CD1c-positive myeloid dendritic cell (primary cell): ENCODE results near the gene ENTPD8.

Source experiments
- DNase-seq: peaks from one replicate; pipeline ENCODE4 v3.0.0-alpha.2; 2016; ENCODE audit errors: extremely low spot score

ENTPD8 gene

DNA sequence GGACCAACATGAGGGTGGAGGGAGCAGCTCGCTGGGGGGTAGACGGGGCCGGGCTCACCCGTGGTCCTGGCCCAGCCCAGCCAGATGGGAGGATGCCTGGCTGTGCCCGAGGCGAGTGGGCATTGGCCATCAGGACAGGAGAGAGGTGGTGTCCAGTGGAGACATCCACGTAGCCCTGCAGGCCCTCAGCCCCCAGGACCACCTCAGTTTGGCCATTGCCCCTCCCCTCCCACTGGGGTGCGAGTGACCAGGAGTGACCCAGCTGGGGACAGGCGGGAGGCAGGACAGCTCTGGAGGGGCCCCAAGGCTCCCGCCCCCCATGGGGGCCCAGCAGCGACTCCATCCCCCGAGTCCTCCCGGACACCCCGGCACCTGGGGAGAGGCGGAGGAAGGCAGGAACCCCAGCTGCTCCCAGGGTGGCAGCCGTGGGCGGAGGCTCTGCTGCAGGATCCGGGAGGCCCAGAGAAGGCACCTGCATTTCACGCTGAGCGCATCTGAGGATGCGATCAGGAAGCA is 9.7 kb downstream of the ENTPD8 start:
- DNase-seq = no peak

DNA sequence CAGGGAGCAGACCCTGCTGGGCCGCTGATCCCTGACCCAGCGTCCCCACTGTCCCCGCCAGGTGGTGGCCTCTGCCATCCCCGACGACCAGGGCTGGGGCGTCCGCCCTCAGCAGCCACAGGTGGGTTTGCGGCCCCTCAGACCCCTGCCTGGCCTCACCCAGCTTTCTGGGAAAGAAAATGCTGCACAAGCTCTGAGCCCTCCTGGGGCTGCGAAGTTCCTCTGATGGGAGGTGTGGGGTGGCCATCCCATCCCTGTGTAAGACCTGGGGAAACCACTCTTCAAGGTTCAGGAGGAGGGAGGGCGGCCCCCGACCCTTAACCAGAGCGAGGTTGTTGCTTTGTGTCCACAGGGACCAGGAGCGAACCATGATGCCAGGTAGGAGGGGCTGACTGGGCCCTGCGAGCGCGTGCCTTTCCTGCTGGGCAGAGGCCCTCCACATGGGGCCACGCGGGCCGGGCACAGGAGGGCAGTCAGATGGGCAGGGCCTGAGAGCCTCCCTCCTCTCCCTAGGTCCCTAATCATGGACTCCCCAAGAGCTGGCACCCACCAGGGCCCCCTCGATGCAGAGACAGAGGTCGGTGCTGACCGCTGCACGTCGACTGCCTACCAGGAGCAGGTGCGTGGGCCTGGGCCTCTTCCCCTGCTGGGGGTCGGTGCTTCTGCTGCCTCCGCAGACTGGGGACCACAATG is 10.3 kb downstream of the ENTPD8 start:
- no peak for DNase-seq

DNA sequence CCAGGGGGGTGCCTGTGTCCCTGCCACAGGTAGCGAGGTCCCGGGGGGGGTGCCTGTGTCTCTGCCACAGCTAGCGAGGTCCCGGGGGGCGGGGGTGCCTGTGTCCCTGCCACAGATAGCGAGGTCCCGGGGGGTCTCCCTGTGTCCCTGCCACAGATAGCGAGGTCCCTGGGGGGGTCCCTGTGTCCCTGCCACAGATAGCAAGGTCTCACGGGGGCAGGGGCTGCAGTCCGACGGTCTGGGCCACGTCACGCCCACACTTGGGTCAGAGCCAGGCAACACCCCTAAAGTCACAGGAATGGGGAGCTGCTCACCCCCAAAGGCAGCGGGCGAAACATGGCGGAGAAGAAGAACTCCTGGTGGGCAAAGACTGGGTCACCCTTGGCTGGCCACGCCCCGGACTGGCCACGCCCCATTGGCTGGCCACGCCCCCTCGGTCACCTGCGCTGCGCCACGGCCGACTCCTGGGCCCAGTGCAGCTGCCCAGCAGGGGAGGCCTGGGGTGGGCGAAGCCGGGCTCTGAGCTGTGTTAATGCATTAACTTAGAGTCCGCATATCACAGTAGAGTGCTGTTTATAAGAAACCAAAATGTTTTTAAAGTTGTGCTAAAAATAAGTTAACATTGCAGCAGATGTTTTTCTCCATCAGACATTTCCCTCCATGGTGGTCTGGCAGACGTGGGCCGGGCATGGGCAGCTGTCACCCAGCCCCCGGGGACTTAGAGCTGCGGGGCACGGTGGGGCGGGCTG is 11.0 kb downstream of the ENTPD8 start:
- no peak for DNase-seq

DNA sequence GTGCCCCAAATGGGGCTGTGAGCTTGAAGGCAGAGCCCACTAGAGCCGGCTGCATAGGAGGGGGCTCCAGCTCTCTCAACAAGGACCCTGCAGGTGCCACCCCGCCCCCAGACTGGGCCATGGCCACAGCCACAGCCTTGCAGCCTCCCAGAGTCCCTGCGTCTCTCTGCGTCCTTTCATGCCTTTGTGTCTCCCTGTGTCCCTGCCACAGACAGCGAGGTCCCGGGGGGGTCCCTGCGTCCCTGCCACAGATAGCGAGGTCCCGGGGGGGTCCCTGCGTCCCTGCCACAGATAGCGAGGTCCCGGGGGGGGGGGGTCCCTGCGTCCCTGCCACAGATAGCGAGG is 11.6 kb downstream of the ENTPD8 start:
- no peak for DNase-seq

DNA sequence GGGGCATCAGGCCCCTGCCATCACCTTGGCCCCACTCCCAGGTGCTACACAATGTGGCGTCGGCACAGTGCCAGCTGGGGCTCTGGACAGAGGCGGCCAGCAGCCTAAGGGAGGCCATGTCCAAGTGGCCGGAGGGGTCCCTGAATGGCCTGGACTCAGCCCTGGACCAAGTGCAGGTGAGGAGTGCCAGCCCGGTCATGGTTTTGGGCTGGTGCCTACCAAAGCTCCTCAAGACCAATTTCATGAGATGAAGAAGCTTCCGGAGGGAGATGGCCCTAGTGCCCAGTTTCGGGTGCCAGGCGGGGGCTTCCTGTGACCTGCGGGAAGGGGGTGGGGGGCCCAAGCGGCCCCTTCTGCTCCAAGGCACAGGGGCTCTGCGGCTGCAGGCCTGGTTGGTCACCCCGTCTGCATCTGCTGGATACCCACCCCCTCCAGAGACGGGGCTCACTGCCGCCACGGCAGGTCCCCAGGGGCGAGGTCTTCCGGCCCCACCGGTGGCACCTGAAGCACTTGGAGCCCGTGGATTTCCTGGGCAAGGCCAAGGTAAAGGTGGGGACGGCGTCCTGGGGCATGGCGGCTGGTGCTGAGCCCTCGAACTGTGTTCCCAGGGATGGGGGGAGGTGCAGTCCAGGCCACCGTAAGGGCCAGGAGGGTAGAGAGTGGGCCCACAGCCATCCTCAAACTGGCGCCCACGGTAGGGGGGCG is 12.2 kb downstream of the ENTPD8 start:
- no peak for DNase-seq

DNA sequence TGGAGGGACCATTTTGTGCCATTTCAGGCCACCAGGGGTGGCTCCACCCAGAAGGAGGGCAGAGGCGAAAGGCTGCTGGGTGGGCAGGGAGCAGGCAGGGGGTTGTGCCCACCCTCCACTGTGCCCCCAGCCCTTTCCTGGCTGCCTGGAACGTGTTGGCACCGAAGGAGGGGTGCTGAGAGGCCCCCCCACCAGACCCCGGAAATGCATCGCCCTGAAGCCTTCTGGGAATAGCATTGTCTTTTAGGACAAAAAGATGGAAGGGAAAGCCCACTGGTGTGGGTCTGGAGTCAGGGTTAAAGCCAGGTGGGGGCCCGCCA is 12.9 kb downstream of the ENTPD8 start:
- no peak for DNase-seq

DNA sequence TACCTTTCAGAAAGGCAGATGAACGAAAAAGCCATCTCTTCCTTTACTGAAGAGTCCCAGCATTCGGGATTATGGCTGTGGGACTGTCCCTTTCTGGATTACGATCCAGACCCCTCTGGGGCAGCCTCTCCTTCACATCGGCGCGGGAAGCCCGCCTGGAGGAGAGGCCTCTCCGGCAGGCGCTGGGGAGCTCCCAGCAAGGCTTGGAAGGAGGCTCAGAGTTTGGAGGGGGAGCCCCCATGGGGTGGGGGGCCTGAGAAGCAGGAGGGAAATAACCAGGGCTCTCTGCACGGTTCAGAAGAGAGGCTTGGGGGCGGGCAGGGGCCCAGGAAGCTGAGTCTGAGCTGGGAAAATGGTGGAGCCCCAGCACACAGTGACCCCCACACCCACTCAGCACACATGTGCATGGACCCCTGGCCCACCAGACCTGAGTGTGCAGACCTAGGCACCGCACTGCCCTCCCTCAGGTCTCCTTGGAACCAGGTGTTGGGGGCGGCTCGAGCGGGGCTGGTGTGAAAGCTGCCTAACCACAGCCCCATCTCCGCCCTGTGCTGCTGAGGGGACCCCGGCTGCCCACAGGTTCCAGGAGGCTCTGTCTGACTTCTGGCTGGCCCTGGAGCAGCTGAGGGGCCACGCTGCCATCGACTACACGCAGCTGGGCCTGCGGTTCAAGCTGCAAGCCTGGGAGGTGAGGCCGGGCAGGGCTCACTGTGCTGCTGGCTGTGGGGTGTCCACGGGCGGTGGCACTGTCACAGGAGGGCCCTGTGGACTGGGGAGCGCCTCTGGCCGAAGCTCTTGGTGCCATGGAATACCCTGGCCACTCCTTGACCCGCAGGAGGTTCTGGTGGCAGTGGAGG is 13.5 kb downstream of the ENTPD8 start:
- no peak for DNase-seq

DNA sequence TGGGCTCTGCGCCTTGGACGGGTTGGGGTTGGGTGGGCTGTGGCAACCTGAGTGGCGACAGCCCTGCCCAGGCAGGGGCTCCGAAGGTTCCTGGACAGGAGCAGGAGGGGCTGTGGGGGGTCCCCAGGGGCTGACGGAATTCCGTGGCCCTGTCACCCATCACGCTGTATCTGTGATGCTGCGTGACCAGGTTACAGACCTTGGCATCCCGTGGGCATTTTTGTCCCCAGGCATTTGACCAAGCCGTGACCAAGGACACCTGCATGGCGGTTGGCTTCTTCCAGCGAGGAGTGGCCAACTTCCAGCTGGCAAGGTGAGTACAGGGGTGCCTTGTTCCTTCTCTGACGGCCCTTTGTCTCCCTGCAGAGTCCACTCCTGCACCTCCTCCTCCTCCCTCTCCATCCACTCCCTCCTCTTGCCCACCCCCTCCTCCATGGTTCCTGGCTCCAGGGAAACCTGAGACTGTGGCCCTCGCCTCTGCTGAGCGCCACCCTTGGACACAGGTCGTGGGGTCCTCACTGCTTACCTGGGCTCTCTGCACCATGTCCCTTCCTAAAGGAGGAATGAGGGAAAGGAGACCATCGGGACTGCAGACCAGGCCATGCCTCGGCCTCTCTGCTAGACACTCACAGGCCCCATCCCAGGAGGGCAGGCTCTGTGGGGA is 15.0 kb downstream of the ENTPD8 start:
- no peak for DNase-seq

DNA sequence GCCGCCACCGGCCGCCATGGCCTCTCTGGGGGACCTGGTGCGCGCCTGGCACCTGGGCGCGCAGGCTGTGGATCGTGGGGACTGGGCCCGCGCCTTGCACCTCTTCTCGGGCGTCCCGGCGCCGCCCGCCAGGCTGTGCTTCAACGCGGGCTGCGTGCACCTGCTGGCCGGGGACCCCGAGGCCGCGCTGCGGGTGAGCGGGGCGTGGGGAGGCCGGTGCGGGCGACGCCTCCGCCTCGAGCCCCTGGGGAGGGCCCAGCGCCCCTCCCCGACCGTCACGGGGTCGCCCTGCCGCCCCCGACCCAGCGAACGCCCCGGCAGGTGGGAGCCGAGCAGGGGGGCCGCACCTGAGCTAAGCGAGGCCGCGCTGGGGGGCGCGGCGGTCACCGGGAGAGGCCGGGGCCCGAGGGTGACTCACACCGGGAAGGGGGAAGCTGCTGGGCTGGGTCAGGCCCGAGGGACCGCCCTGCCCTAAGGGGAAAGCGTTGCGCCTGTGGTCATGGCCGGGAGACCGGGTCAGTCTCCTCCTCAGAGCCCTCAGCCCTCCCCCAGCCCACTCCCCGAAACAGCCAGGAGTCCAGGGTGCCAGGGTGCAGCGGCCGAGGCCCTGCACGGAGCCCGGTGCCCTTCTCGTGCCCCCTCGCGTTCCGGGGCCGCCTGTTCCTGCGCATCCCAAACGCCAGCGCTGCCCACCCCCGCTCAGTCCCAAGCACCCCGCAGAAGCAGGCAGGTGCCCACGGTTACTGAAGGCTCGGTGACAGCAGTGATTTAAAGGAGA is 17.5 kb downstream of the ENTPD8 start:
- peak; percentile 61 for DNase-seq

DNA sequence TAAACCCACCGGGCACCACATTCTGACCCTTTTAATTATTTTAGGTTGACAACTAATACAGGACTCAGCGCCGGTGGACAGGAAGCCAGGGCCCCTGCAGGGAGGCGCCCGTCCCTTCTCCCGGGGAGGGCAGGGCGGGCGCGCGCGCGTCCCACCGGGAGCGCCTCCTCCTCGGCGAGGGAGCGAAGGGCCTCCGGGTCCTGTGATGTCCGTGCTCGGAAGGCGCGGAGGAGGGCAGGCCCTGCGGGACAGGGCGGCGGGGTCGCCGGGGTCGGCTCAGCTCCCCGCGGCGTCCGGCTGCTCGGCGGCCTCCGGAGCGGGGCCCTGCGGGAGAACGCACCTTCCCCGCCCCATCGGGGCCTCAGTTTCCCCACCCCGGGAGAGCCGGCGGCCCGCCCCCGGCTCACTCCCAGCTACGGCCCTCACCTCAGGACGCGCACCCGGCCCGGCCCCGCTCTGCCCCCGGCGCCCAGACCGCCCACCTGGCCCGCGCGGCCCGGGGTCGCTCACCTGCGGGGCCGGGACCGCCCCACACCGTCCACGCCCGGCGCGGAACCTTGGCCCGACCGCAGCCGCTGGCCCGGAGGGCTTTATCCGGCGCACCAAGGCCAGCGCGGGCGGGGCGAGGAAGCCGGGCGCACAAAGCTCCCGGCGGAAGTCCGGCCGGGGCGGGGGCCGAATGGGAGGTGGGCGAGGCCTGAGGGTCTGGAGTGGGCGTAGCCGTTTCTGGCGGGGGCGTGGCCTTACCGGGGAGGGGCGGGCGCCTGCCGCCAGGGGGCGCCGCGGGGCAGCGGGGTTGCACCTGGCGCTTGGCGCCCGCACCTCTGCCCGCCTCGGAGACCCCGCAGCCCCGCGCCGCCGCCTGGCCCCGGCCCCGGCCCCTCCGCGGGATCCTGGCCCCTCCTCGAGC is 18.3 kb downstream of the ENTPD8 start, which contains the start of the genes EXD3 and NOXA1:
EXD3 (minus strand) TSS at position 559 of the 910 bp plus-strand sequence. CDS start 27,805 bp downstream, outside the sequence.
NOXA1 (plus strand) TSS at position 790 of the 910 bp plus-strand sequence. CDS start 137 bp downstream, outside the sequence.
- DNase-seq = peak; percentile 97

DNA sequence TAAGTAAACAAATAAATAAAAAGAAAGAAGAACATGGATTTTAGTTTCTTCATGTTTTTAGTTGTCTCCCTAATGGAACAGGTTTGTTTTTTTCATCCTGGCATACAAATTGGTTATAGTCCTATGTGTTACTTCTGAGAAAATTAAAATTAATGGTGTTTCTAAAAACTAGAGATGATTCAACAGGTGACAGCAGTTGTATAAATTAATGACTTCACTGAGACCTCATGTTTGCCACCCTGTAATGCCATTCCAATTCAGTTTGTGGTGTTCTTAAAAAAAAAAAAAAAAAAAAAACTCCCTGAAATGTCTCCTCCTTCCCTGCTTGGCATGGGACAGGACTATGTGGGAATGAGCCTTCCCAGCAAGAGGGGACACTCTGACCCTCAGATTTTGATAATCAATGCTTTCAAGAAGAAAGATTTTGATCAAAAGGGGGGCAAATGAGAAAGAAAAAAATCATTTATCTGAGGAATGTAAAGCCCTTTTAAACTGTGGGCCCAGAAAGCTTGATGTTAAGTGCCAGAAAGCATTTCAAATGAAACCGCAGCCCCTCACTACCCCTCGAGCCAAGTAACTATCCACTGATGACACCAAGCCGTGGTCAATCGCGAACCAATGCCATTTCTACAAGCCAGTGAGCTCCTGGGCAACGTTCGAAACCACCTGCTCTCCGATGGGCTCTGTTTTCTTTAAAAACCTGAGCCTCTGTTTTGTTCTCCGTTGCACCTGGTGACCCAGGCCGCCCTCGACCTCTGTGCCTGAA is 19.1 kb downstream of the ENTPD8 start:
- no peak for DNase-seq

DNA sequence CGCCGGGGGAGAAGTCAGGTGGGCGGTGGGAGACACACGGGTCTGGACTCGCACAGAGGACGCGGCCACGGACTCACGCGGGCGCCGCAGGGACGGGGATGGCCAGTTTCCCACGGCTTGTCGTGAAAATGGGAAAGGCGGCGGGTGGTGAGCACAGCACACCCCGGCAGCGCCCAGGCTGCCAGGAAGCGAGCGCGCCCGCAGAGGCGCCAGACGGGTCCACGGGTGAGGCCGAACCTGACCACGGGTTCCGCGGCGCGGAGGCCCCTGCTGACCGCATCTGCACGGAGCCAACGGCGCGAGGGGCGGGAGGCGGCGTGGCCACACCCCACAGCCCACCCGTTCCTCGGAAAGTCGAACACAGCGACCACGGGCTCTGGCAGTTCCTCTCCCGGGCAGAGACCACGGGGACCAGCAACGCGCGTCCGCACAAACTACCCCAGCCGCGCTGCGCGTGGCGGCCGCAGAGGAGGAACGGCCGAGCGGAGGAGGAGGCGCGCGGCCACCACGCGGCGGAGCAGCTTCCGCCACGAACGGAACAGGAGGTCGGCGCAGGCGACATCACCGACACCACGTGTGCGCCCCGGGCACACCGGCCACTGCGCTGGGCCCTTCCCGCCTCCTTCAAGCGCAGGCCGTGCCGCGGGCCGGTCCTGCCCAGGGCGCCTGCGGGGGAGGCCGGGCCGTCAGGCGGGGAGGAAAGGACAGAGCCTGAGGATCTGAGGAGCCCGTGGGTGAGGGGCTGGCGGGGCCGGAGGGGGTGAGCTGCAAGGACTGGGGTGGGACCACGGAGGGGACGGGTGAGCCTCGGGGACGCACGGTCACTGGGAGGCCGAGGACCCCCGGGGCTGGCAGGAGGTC is 23.8 kb downstream of the ENTPD8 start:
- peak; percentile 47 for DNase-seq

DNA sequence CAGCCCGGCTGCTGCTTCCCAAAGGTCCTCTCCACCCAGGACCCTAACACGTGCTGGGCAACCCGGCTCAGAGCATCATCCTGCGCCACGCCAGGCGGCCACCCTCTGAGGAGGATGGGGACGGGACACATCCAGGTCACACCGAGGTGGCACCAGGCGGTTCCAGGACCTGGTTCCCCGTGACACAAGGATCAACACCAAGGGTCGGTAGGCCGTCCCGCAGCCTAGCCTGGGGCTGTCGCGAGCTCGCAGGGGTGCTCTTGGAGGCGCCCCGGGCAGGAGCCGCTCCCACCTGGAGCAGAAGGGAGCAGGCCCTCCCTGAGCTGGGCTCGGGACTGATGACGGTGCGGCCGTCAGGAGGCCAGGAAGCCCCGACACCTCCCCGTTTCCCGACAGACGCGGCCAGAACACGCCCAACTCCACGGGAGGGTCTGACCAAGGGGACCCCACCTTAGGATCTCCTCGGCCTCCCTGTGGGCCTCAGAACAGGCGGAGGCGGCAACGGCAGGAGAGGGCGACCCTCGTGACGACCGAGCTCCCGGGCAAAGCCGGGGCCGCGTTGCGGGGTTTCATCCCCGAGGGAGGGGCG is 24.5 kb downstream of the ENTPD8 start:
- DNase-seq = no peak

DNA sequence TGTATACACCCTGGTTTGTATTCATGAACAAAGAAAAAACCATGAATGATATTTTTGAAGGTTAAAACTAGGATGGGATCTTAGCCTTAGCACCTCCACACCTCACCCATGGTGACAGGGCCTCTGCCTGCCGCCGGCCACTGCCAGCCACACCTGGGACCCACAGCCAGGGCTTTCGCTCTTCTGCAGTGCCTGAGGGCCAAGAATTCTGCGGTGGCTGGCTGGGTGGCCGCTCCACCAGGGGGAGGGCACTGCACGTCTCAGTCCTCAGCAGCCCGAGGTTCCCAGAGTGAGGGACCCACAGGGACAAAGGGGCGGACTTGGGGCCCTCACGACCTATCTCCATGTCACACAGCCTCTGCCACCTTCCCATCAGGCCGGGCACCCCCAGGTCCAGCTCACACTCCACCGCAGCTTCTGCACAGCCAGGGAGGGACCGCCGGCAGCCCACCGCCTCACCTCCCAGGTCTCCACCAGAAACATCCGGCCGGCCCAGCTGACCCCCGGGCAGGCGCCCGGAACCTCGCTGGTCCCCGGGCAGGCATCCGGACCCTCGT is 25.1 kb downstream of the ENTPD8 start:
- DNase-seq = no peak

DNA sequence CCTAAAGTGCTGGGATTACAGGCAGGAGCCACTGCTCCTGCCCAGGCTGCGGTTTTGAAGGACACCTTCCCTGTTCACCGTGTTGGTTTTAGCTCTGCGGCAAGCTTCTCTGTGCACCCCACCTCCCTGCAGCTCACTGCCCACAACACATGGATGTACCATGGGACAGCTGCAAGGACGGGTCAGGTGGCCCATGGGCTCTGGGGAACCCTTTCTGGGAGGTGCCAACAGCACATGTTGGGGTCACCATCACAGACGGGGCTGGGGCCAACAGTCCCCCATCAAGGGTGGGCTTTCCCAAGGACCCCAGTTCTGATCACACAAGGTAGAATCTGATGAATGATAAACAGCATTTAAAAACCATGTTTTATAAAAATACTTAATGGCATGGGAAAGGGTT is 25.7 kb downstream of the ENTPD8 start:
- DNase-seq = no peak

DNA sequence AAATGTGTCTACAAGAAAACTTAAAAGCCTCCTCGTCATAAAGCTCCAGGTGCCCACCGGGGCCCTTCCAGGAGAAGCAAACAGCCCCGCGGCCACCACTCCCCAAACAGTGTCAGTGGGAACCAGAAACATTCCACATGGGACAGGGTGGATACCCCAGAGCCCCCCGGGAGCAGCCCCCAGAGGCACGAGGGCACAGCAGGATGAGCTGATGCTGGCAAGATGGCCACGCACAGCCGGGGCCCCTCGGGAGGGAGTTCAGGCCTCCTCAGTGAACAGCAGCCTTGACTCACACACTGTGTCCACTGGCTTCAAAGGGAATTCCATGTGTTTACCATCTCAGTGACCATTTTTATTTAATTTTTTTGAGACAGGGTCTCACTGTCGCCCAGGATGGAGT is 28.7 kb downstream of the ENTPD8 start:
- no peak for DNase-seq
